Type B pancreatic cell (in vitro differentiated cells): Measurements from ENCODE around the gene GLIS1. TPM values are rescaled to one million over a fixed set of nuclear protein-coding genes. Genes with fewer than 3 reads are reported as not detected.

ENCODE experiments used
- DNase-seq: peaks from one replicate; pipeline ENCODE4 v3.0.0; 2021; ENCODE audit warnings: mixed read lengths; ENCODE audit not compliant: unreplicated experiment; ENCODE audit errors: extremely low spot score
- H3K27ac Mint-ChIP-seq: 2 replicates; pipeline ENCODE4 v1.8.0; 2021; ENCODE audit warnings: mild to moderate bottlenecking, mixed read lengths
- H3K27me3 Mint-ChIP-seq: 2 replicates; pipeline ENCODE4 v1.8.0; 2021; ENCODE audit warnings: mixed read lengths
- H3K36me3 Mint-ChIP-seq: 2 replicates; pipeline ENCODE4 v1.8.0; 2021; ENCODE audit warnings: mixed read lengths
- H3K4me1 Mint-ChIP-seq: one replicate; pipeline ENCODE4 v1.8.0; 2021; ENCODE audit warnings: mixed read lengths; ENCODE audit not compliant: unreplicated experiment
- H3K4me3 Mint-ChIP-seq: 2 replicates; pipeline ENCODE4 v1.8.0; 2021; ENCODE audit warnings: mild to moderate bottlenecking, mixed read lengths
- H3K9me3 Mint-ChIP-seq: 2 replicates; pipeline ENCODE4 v1.8.0; 2021; ENCODE audit warnings: mixed read lengths
- total RNA-seq: library from RNA; stranded (reverse); gene quantifications from 2 replicates; pipeline ENCODE4 v1.2.1, GENCODE V29; 2021; ENCODE audit warnings: low replicate concordance
- TF ChIP-seq, protein P1 (sequence below): fragments of 200-600 bp; sonication (generic); conservative IDR thresholded peaks from 2 replicates; pipeline ENCODE4 v1.5.0; 2021; ENCODE audit warnings: antibody characterized with exemption, mild to moderate bottlenecking

The GLIS1 gene
- total RNA-seq, 1 donor from 2014 or later, result 2.1 TPM

DNA sequence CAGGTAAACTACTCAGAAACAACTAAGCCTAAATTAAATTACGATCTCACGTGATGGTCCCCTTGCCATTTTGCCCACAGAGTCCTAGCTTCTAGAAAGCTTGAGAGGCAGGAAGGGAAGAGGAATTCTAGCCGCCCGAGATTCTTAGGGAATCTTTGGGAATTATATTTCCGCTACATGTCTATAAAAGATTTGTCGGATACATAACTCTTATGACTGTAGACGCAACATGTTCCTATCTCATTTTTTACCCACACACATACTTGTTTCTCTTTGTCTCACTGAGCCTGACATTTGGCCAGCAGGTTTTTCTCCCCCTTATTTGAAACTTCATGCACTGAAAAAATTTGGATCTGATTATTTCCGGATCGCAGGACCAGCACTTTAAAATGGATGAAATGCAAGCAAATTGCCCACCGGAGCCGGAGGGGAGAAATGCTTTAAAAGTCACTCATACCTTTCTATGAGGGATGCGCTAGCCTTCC is 5.5 kb downstream of the GLIS1 start:
- Mint-ChIP-seq H3K4me3 (no peak overlapping the region), H3K27me3 (peaks cover 71% of the 10 kb centered on the region), H3K4me1 (peaks cover 62% of the 10 kb centered on the region), H3K36me3 (no peaks in the 10 kb centered on the region), H3K27ac (no peak overlapping the region), H3K9me3 (no peaks in the 10 kb centered on the region)
- TF ChIP-seq, protein P1, sequence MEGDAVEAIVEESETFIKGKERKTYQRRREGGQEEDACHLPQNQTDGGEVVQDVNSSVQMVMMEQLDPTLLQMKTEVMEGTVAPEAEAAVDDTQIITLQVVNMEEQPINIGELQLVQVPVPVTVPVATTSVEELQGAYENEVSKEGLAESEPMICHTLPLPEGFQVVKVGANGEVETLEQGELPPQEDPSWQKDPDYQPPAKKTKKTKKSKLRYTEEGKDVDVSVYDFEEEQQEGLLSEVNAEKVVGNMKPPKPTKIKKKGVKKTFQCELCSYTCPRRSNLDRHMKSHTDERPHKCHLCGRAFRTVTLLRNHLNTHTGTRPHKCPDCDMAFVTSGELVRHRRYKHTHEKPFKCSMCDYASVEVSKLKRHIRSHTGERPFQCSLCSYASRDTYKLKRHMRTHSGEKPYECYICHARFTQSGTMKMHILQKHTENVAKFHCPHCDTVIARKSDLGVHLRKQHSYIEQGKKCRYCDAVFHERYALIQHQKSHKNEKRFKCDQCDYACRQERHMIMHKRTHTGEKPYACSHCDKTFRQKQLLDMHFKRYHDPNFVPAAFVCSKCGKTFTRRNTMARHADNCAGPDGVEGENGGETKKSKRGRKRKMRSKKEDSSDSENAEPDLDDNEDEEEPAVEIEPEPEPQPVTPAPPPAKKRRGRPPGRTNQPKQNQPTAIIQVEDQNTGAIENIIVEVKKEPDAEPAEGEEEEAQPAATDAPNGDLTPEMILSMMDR, result no peak
- no peak for DNase-seq

DNA sequence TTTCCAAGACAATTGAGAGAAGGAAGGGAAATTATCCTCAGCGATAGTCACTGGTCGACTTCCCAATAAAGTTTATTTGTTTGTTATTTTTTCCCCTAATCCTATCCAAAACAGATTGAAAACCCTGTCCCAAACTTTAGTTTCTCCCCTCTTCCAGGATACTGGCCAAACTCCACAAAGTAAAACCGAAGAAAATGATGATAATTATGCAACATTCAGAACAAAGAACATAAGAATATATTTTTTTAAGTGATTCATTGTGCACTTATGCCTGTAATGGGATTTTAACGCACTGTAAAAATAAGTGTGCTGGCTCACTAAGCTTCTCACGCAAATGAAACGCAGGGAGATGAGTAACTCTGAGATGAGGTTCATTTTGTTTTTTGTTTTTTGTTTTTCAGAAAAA is 6.0 kb downstream of the GLIS1 start:
- TF ChIP-seq, protein P1, result no peak
- DNase-seq, result no peak
- Mint-ChIP-seq H3K36me3 (no peaks in the 10 kb centered on the region), H3K27ac (no peak overlapping the region), H3K9me3 (no peaks in the 10 kb centered on the region), H3K4me3 (no peak overlapping the region), H3K4me1 (peaks cover 62% of the 10 kb centered on the region), H3K27me3 (peaks cover 74% of the 10 kb centered on the region)

DNA sequence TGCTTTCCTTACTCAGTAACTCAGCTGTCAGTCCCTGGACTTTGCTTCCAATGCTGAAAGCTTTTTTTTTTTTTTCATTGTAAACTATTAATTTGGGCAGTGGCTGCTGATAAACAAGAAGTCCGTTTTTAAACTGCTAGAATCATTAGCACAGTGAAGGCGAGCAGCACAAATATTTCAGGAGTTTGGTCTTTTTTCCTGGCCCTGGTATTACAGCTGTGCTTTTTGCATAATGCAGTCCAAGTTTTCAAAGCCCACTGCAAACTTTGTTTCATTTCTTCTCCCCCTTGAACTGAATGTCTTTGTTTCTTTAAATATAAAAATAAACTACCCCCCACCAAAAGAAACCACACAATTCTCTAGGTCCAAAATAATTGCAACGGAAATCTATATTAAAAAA is 6.6 kb downstream of the GLIS1 start:
- no peaks in the 10 kb centered on the region for H3K9me3 Mint-ChIP-seq
- peaks cover 62% of the 10 kb centered on the region for H3K4me1 Mint-ChIP-seq
- H3K36me3 Mint-ChIP-seq, result no peaks in the 10 kb centered on the region
- no peak overlapping the region for H3K27ac Mint-ChIP-seq
- H3K4me3 Mint-ChIP-seq, result no peak overlapping the region
- no peak for DNase-seq
- H3K27me3 Mint-ChIP-seq, result peaks cover 72% of the 10 kb centered on the region
- TF ChIP-seq, protein P1, result no peak

DNA sequence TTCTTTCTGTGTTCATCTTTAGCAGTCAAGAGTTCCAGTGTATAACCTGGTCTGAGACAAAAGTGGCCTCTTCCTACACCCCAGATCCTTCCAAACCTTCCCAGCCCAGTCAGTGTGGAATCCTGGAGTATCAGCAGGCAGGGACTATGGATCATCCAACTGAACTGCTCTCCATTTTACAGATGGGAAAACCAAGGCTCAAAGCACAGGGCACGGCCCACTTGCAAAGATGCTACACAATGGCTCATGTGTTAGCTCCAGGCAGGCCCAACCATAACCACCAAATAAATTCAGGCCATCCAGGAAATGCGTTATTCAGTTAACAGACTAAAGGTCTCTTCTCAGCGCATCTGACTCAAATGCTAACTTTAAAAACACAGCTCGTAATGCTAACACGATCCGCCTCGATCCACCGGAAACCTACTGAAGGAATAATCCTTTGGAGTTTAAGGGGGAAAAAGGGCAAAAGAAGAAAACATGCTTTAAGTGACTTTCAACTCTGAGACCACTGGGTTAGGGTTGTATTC is 7.1 kb downstream of the GLIS1 start:
- no peak overlapping the region for H3K27ac Mint-ChIP-seq
- H3K4me3 Mint-ChIP-seq, result no peak overlapping the region
- no peaks in the 10 kb centered on the region for H3K9me3 Mint-ChIP-seq
- H3K27me3 Mint-ChIP-seq, result peaks cover 67% of the 10 kb centered on the region
- TF ChIP-seq, protein P1, result no peak
- H3K36me3 Mint-ChIP-seq, result no peaks in the 10 kb centered on the region
- DNase-seq, result no peak
- H3K4me1 Mint-ChIP-seq, result peaks cover 61% of the 10 kb centered on the region

DNA sequence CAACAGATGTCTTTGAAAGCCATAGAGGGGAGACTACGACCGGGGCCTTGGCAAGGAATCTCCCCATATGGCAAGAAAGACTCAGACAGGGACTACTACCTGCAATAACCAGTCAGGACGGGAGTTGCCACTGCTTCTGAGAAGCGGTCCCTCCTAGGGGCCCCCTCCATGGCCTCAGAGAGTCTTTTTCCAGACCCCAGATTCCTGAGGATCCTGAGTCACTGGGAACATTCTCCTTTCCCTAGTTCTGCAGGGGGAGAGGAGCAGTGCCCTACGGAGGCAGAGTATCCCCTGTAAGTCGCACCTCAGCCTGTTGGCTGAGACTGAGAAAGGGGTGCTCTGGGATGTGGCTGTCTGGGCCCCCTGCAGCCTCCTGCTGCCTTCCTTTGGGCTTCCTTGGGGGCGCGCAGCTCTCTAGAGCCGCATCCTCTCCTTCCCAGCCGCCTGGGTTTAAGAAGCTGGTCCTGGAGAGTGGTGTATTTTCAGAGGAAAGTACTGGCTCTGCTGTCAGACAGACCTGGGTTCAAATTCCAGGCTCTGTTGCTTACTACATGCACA is 7.8 kb downstream of the GLIS1 start:
- TF ChIP-seq, protein P1, result no peak
- no peak overlapping the region for H3K4me3 Mint-ChIP-seq
- DNase-seq, result no peak
- peaks cover 60% of the 10 kb centered on the region for H3K27me3 Mint-ChIP-seq
- H3K27ac Mint-ChIP-seq, result no peak overlapping the region
- H3K4me1 Mint-ChIP-seq, result peaks cover 54% of the 10 kb centered on the region
- no peaks in the 10 kb centered on the region for H3K36me3 Mint-ChIP-seq
- H3K9me3 Mint-ChIP-seq, result no peaks in the 10 kb centered on the region
